GM18499 (cell line): ENCODE data around the gene PODN.

Source experiments
- ATAC-seq: cut with Tn5 transposase; IDR thresholded peaks from one replicate; pipeline ENCODE4 v1.9.1; 2021; ENCODE audit warnings: moderate number of reproducible peaks; ENCODE audit not compliant: insufficient read depth, unreplicated experiment

PODN gene

DNA sequence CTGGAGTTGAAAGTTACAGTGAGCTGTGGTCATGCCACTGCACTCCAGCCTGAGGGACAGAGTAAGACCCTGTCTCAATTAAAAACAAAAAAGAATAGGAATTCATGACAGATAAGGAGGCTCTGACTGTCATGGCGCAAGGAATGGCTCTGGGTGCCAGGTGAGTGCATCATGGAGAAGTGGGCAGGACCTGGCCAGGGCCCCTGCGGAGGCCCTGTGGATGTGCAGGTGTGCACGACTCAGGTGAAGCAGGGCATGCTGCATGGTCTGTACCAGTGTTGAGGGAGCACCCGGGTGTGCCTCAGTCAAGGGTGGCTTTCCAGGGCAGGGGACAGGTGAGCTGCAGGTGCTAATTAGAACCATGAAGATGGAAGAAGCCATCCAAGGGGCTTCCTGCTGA, 66.4 kb downstream of the PODN start:
- ATAC-seq, result no peak

- ATAC-seq, result no peak
Observed at GRCh38 chr1:53129891-53130597, 68.0 kb downstream of the PODN start.

GRCh38 chr1:53130598-53130877, 68.5 kb downstream of the PODN start:
- ATAC-seq, result no peak

DNA sequence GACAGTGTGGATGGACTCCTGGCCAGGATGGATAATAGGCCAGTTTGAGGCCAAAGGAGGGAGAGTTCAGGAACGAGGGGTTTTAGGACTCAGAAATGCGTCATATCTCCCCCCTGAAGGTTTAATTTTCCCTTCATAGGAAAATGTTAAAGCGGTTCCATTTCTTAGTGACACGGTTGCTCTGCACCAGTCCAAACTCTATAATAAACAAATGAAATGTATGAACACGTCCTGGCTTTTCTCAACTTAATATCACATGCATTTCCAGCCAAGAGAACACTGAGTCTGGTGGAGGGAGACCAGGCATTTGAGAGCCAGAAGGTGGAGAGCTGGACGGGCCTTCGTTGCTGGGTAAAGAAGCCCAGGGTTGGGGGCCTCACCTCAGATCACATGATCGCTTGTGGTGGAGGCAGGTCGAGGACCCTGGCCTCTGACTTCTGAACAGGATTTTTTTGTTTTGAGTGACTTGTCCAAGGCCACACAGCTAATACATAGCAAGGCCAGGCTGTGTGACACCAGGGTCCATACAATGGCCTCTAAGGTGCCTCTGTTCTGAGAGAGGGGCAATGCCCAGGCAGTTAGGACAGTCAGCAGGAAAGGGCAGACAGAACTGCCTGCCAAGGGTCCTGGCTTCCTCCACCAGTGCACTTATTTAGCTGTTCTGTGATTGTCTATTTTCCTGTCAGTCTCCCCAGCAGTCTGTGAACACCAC, 69.0 kb downstream of the PODN start:
- ATAC-seq, result no peak

DNA sequence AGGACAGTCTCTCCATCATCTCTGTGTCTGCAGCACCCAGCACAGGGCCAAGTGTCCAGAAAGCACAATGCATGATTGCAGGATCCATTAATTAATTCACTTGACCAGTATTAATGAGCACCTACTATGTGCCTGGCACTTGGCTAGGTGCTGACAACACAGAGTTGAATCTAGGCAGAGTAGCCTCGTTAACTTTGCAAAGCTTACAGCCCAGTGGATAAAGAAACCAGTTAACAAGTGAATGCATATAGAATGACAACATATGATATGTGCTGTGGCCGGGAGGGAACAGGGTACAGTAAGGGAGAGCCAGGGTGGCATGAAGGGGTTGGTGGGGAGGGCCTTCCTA, 69.6 kb downstream of the PODN start:
- ATAC-seq, result no peak

DNA sequence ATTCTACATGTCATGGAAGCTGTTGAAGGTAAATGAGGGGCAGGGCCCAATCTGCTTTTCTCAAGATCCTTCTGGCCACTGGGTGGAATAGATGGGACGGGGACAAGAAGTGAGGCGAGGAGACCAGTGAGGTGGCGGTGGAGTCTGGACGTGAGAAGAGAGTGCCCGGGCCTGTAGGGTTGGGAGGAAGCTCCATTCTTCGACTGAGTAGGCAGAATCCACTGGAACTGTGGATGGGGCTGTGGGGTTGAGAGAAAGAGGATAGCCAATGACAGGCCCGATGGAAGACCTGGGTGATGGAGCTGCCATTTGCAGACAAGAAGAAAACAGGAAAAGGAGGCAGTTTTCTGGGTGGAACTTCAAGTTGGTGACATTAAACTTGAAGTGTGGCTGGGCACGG, 70.2 kb downstream of the PODN start:
- ATAC-seq, result no peak

GRCh38 chr1:53133261-53134041, 71.4 kb downstream of the PODN start:
- no peak for ATAC-seq

- ATAC-seq, result no peak
Observed at GRCh38 chr1:53134042-53134485, 72.1 kb downstream of the PODN start.
